ENCODE data around the gene MED25. TPM values are rescaled to one million over a fixed set of nuclear protein-coding genes. Genes with fewer than 3 reads are reported as not detected.

The MED25 gene
- polyA plus RNA-seq, 3 donors, result 13.9 to 52.9 (median 18.5) TPM

GRCh38 chr19:49881186-49881585 is 63.1 kb downstream of the MED25 start:
- no peak for TF ChIP-seq CTCF (IDR thresholded peaks at IDR 0.05)
- no peak for DNase-seq

GRCh38 chr19:49881672-49882394 is 63.7 kb downstream of the MED25 start:
- Histone ChIP-seq H2AFZ (ENCODE audit: insufficient read depth, low read depth, low read length, poor library complexity, severe bottlenecking) (no peak overlapping the region), H3K4me3 (replicated peaks in 1 of 3; ENCODE audit: low read depth in 2 of 3, low read length in 3 of 3) (no peak overlapping the region), H3K4me2 (replicated peaks; ENCODE audit: extremely low read depth, low read length, poor library complexity, severe bottlenecking) (no peak overlapping the region), H4K20me1 (ENCODE audit: insufficient read depth, low read length) (peaks cover 44% of the 10 kb centered on the region), H3K36me3 (replicated peaks in 1 of 2; ENCODE audit: control insufficient read depth in 1 of 2, insufficient read depth in 2 of 2, low read length in 2 of 2) (peaks cover 51 to 58% of the 10 kb centered on the region in 2 donors), H3K27ac (ENCODE audit: low read depth in 1 of 2, low read length in 2 of 2) (no peak overlapping the region), H3K9me3 (replicated peaks in 1 of 2; ENCODE audit: control insufficient read depth in 1 of 2, insufficient read depth in 1 of 2, low read length in 2 of 2) (no peaks in the 10 kb centered on the region), H3K4me1 (ENCODE audit: control insufficient read depth in 1 of 2, insufficient read depth in 2 of 2, low read length in 2 of 2) (peaks cover 15 to 18% of the 10 kb centered on the region in 2 donors), H3K9ac (ENCODE audit: insufficient read depth, low read length, poor library complexity, severe bottlenecking) (no peak overlapping the region), H3K27me3 (ENCODE audit: control insufficient read depth in 2 of 2, insufficient read depth in 2 of 2, low read length in 2 of 2) (no peaks in the 10 kb centered on the region), H3K79me2 (ENCODE audit: insufficient read depth, low read length) (peaks cover 8% of the 10 kb centered on the region)
- TF ChIP-seq CTCF (IDR thresholded peaks at IDR 0.05), result no peak
- Mint-ChIP-seq H3K36me3 (peaks cover 64 to 67% of the 10 kb centered on the region in 2 donors), H3K4me1 (peaks cover 16% of the 10 kb centered on the region), H3K9me3 (peaks cover 0 to 4% (median 0%) of the 10 kb centered on the region in 7 donors), H3K27ac (peak overlapping the region in 1 of 7 donors; percentile 50), H3K4me3 (no peak overlapping the region), H3K27me3 (ENCODE audit: low read depth in 3 of 3) (peaks cover 0 to 5% (median 2%) of the 10 kb centered on the region in 3 donors)
- WGBS (ENCODE audit: insufficient coverage), result 88% methylated on average over 19 of the region's 31 CpGs
- intact Hi-C loops (cut with micrococcal nuclease), result no loop called here
- DNase-seq, result no peak

More at GRCh38 chr19:49881186-49881585, 63.1 kb downstream of the MED25 start:
- Histone ChIP-seq H2AFZ (ENCODE audit: insufficient read depth, low read depth, low read length, poor library complexity, severe bottlenecking) (no peak overlapping the region), H3K27me3 (ENCODE audit: control insufficient read depth in 2 of 2, insufficient read depth in 2 of 2, low read length in 2 of 2) (no peaks in the 10 kb centered on the region), H3K4me3 (replicated peaks in 1 of 3; ENCODE audit: low read depth in 2 of 3, low read length in 3 of 3) (no peak overlapping the region), H3K9me3 (replicated peaks in 1 of 2; ENCODE audit: control insufficient read depth in 1 of 2, insufficient read depth in 1 of 2, low read length in 2 of 2) (no peaks in the 10 kb centered on the region), H3K4me1 (ENCODE audit: control insufficient read depth in 1 of 2, insufficient read depth in 2 of 2, low read length in 2 of 2) (peaks cover 15 to 18% of the 10 kb centered on the region in 2 donors), H3K36me3 (replicated peaks in 1 of 2; ENCODE audit: control insufficient read depth in 1 of 2, insufficient read depth in 2 of 2, low read length in 2 of 2) (peaks cover 51 to 58% of the 10 kb centered on the region in 2 donors), H3K4me2 (replicated peaks; ENCODE audit: extremely low read depth, low read length, poor library complexity, severe bottlenecking) (no peak overlapping the region), H3K79me2 (ENCODE audit: insufficient read depth, low read length) (peaks cover 11% of the 10 kb centered on the region), H3K27ac (ENCODE audit: low read depth in 1 of 2, low read length in 2 of 2) (no peak overlapping the region), H4K20me1 (ENCODE audit: insufficient read depth, low read length) (peaks cover 44% of the 10 kb centered on the region), H3K9ac (ENCODE audit: insufficient read depth, low read length, poor library complexity, severe bottlenecking) (no peak overlapping the region)
- peaks cover 0 to 5% (median 2%) of the 10 kb centered on the region in 3 donors for H3K27me3 Mint-ChIP-seq (ENCODE audit: low read depth in 3 of 3)
- H3K4me1 Mint-ChIP-seq, result peaks cover 16% of the 10 kb centered on the region
- H3K36me3 Mint-ChIP-seq, result peaks cover 64% of the 10 kb centered on the region in 2 donors
- over 99% methylated on average over 13 of the region's 17 CpGs for WGBS (ENCODE audit: insufficient coverage)
- H3K9me3 Mint-ChIP-seq, result peaks cover 0 to 3% (median 0%) of the 10 kb centered on the region in 7 donors
- H3K4me3 Mint-ChIP-seq, result no peak overlapping the region
- intact Hi-C loops (cut with micrococcal nuclease), result no loop called here
- no peak overlapping the region for H3K27ac Mint-ChIP-seq
